ENCODE measurements around the gene GLS.

The GLS gene

GRCh38 chr2:190922376-190922775, 41.8 kb downstream of the GLS start:
- Histone ChIP-seq H4K91ac (ENCODE audit: low read depth, low read length, poor library complexity) (no peak overlapping the region), H3K4me1 (ENCODE audit: control insufficient read depth in 2 of 2, insufficient read depth in 1 of 2, low read depth in 1 of 2, low read length in 2 of 2) (no peaks in the 10 kb centered on the region), H3K79me1 (ENCODE audit: low read depth, low read length) (no peaks in the 10 kb centered on the region), H3K9me3 (replicated peaks in 1 of 2; ENCODE audit: control insufficient read depth in 2 of 2, insufficient read depth in 1 of 2, low read depth in 1 of 2, low read length in 2 of 2) (peaks cover 0 to 3% of the 10 kb centered on the region in 2 donors), H2BK120ac (ENCODE audit: low read depth, low read length) (no peak overlapping the region), H3K23ac (ENCODE audit: low read depth, low read length, poor library complexity) (no peak overlapping the region), H3K4ac (ENCODE audit: low read length) (no peak overlapping the region), H3K27me3 (ENCODE audit: control insufficient read depth in 3 of 3, insufficient read depth in 3 of 3, low read depth in 1 of 3, low read length in 3 of 3) (no peaks in the 10 kb centered on the region), H2BK12ac (ENCODE audit: low read length) (no peak overlapping the region), H3K9ac (ENCODE audit: low read depth, low read length, poor library complexity) (no peak overlapping the region), H2AFZ (ENCODE audit: low read length) (no peak overlapping the region), H3K14ac (ENCODE audit: low read length) (no peak overlapping the region), H3K4me3 (ENCODE audit: low read length in 2 of 2) (no peak overlapping the region), H3K27ac (replicated peaks; ENCODE audit: low read length) (no peak overlapping the region), H4K8ac (ENCODE audit: low read depth, low read length) (no peak overlapping the region), H3K36me3 (replicated peaks in 1 of 2; ENCODE audit: control insufficient read depth in 2 of 2, insufficient read depth in 2 of 2, low read length in 2 of 2) (peaks cover 2 to 77% of the 10 kb centered on the region in 2 donors), H3K18ac (ENCODE audit: low read length) (no peak overlapping the region), H2BK5ac (ENCODE audit: low read length) (no peak overlapping the region), H2AK5ac (ENCODE audit: low read depth, low read length) (no peak overlapping the region), H2BK15ac (ENCODE audit: low read length) (no peak overlapping the region), H3K4me2 (ENCODE audit: insufficient read depth, low read length, poor library complexity, severe bottlenecking) (no peak overlapping the region)
- WGBS, 2 donors (ENCODE audit: extremely low coverage in 2 of 2, insufficient read length in 2 of 2, insufficient replicate concordance in 1 of 2) = no CpG with 5 or more reads among the region's 1 CpG
- no peak for DNase-seq (ENCODE audit: low spot score)

GRCh38 chr2:190927301-190927700, 46.7 kb downstream of the GLS start:
- H3K9ac ChIP-seq (ENCODE audit: low read depth, low read length, poor library complexity) = no peak overlapping the region
- H4K8ac ChIP-seq (ENCODE audit: low read depth, low read length) = no peak overlapping the region
- no peak overlapping the region for H2BK12ac ChIP-seq (ENCODE audit: low read length)
- no peak overlapping the region for H3K4ac ChIP-seq (ENCODE audit: low read length)
- no peak overlapping the region for H3K23ac ChIP-seq (ENCODE audit: low read depth, low read length, poor library complexity)
- no peaks in the 10 kb centered on the region for H3K27me3 ChIP-seq (ENCODE audit: control insufficient read depth in 3 of 3, insufficient read depth in 3 of 3, low read depth in 1 of 3, low read length in 3 of 3)
- DNase-seq (ENCODE audit: low spot score) = no peak
- no peaks in the 10 kb centered on the region for H3K79me1 ChIP-seq (ENCODE audit: low read depth, low read length)
- no peak overlapping the region for H3K18ac ChIP-seq (ENCODE audit: low read length)
- no peak overlapping the region for H3K4me2 ChIP-seq (ENCODE audit: insufficient read depth, low read length, poor library complexity, severe bottlenecking)
- H2AFZ ChIP-seq (ENCODE audit: low read length) = no peak overlapping the region
- no peak overlapping the region for H3K14ac ChIP-seq (ENCODE audit: low read length)
- no peak overlapping the region for H3K27ac ChIP-seq (replicated peaks; ENCODE audit: low read length)
- H2BK15ac ChIP-seq (ENCODE audit: low read length) = no peak overlapping the region
- H2BK5ac ChIP-seq (ENCODE audit: low read length) = no peak overlapping the region
- peaks cover 0 to under 1% of the 10 kb centered on the region in 2 donors for H3K4me1 ChIP-seq (ENCODE audit: control insufficient read depth in 2 of 2, insufficient read depth in 1 of 2, low read depth in 1 of 2, low read length in 2 of 2)
- H3K36me3 ChIP-seq (replicated peaks in 1 of 2; ENCODE audit: control insufficient read depth in 2 of 2, insufficient read depth in 2 of 2, low read length in 2 of 2) = peaks cover 2 to 82% of the 10 kb centered on the region in 2 donors
- no peak overlapping the region for H4K91ac ChIP-seq (ENCODE audit: low read depth, low read length, poor library complexity)
- no CpG with 5 or more reads among the region's 2 CpGs for WGBS, 2 donors (ENCODE audit: extremely low coverage in 2 of 2, insufficient read length in 2 of 2, insufficient replicate concordance in 1 of 2)
- no peak overlapping the region for H2AK5ac ChIP-seq (ENCODE audit: low read depth, low read length)
- H3K9me3 ChIP-seq (replicated peaks in 1 of 2; ENCODE audit: control insufficient read depth in 2 of 2, insufficient read depth in 1 of 2, low read depth in 1 of 2, low read length in 2 of 2) = peaks cover 0 to 2% of the 10 kb centered on the region in 2 donors
- no peak overlapping the region for H3K4me3 ChIP-seq (ENCODE audit: low read length in 2 of 2)
- no peak overlapping the region for H2BK120ac ChIP-seq (ENCODE audit: low read depth, low read length)

- Histone ChIP-seq H3K4me2 (ENCODE audit: insufficient read depth, low read length, poor library complexity, severe bottlenecking) (no peak overlapping the region), H2AK5ac (ENCODE audit: low read depth, low read length) (no peak overlapping the region), H3K9ac (ENCODE audit: low read depth, low read length, poor library complexity) (no peak overlapping the region), H3K79me1 (ENCODE audit: low read depth, low read length) (no peaks in the 10 kb centered on the region), H3K27me3 (ENCODE audit: control insufficient read depth in 3 of 3, insufficient read depth in 3 of 3, low read depth in 1 of 3, low read length in 3 of 3) (no peaks in the 10 kb centered on the region), H3K9me3 (replicated peaks in 1 of 2; ENCODE audit: control insufficient read depth in 2 of 2, insufficient read depth in 1 of 2, low read depth in 1 of 2, low read length in 2 of 2) (no peaks in the 10 kb centered on the region), H2BK5ac (ENCODE audit: low read length) (no peak overlapping the region), H3K4me1 (ENCODE audit: control insufficient read depth in 2 of 2, insufficient read depth in 1 of 2, low read depth in 1 of 2, low read length in 2 of 2) (peaks cover 0 to 6% of the 10 kb centered on the region in 2 donors), H2BK15ac (ENCODE audit: low read length) (no peak overlapping the region), H3K4ac (ENCODE audit: low read length) (no peak overlapping the region), H3K27ac (replicated peaks; ENCODE audit: low read length) (no peak overlapping the region), H3K23ac (ENCODE audit: low read depth, low read length, poor library complexity) (no peak overlapping the region), H4K8ac (ENCODE audit: low read depth, low read length) (no peak overlapping the region), H2BK12ac (ENCODE audit: low read length) (no peak overlapping the region), H3K18ac (ENCODE audit: low read length) (no peak overlapping the region), H3K4me3 (ENCODE audit: low read length in 2 of 2) (no peak overlapping the region), H4K91ac (ENCODE audit: low read depth, low read length, poor library complexity) (no peak overlapping the region), H2BK120ac (ENCODE audit: low read depth, low read length) (no peak overlapping the region), H2AFZ (ENCODE audit: low read length) (no peak overlapping the region), H3K36me3 (replicated peaks in 1 of 2; ENCODE audit: control insufficient read depth in 2 of 2, insufficient read depth in 2 of 2, low read length in 2 of 2) (peaks cover 0 to 58% of the 10 kb centered on the region in 2 donors), H3K14ac (ENCODE audit: low read length) (no peak overlapping the region)
- no peak for DNase-seq (ENCODE audit: low spot score)
- WGBS, 2 donors (ENCODE audit: extremely low coverage in 2 of 2, insufficient read length in 2 of 2, insufficient replicate concordance in 1 of 2) = no CpG with 5 or more reads among the region's 7 CpGs
These were observed 49.3 kb downstream of the GLS start for GRCh38 chr2:190929919-190930318.

- Histone ChIP-seq H4K8ac (ENCODE audit: low read depth, low read length) (no peak overlapping the region), H3K9ac (ENCODE audit: low read depth, low read length, poor library complexity) (no peak overlapping the region), H3K9me3 (replicated peaks in 1 of 2; ENCODE audit: control insufficient read depth in 2 of 2, insufficient read depth in 1 of 2, low read depth in 1 of 2, low read length in 2 of 2) (no peaks in the 10 kb centered on the region), H3K4me2 (ENCODE audit: insufficient read depth, low read length, poor library complexity, severe bottlenecking) (no peak overlapping the region), H3K79me1 (ENCODE audit: low read depth, low read length) (no peaks in the 10 kb centered on the region), H2BK120ac (ENCODE audit: low read depth, low read length) (no peak overlapping the region), H2BK15ac (ENCODE audit: low read length) (no peak overlapping the region), H3K27me3 (ENCODE audit: control insufficient read depth in 3 of 3, insufficient read depth in 3 of 3, low read depth in 1 of 3, low read length in 3 of 3) (no peaks in the 10 kb centered on the region), H3K4ac (ENCODE audit: low read length) (no peak overlapping the region), H3K4me3 (ENCODE audit: low read length in 2 of 2) (no peak overlapping the region), H2BK12ac (ENCODE audit: low read length) (no peak overlapping the region), H3K4me1 (ENCODE audit: control insufficient read depth in 2 of 2, insufficient read depth in 1 of 2, low read depth in 1 of 2, low read length in 2 of 2) (peaks cover 0 to 6% of the 10 kb centered on the region in 2 donors), H3K14ac (ENCODE audit: low read length) (no peak overlapping the region), H4K91ac (ENCODE audit: low read depth, low read length, poor library complexity) (no peak overlapping the region), H3K23ac (ENCODE audit: low read depth, low read length, poor library complexity) (no peak overlapping the region), H2BK5ac (ENCODE audit: low read length) (no peak overlapping the region), H3K27ac (replicated peaks; ENCODE audit: low read length) (no peak overlapping the region), H3K18ac (ENCODE audit: low read length) (no peak overlapping the region), H2AK5ac (ENCODE audit: low read depth, low read length) (no peak overlapping the region), H3K36me3 (replicated peaks in 1 of 2; ENCODE audit: control insufficient read depth in 2 of 2, insufficient read depth in 2 of 2, low read length in 2 of 2) (peaks cover 0 to 56% of the 10 kb centered on the region in 2 donors), H2AFZ (ENCODE audit: low read length) (no peak overlapping the region)
- no peak for DNase-seq (ENCODE audit: low spot score)
- WGBS, 2 donors (ENCODE audit: extremely low coverage in 2 of 2, insufficient read length in 2 of 2, insufficient replicate concordance in 1 of 2) = no CpG with 5 or more reads among the region's 3 CpGs
These were observed 49.8 kb downstream of the GLS start for GRCh38 chr2:190930411-190930810.
